Bone marrow (tissue), 2 donors: ENCODE results near the gene REXO5.
"Not testable (repeated sequence)": the region's sequence is repeated elsewhere in the genome, so short reads cannot be mapped to it uniquely, and the experiment has no call there.

Experiments
- DNase-seq, 2 donors: peaks; one replicate each; lab custom pipeline; 2025; lab: John Stamatoyannopoulos, UW

Gene REXO5

DNA sequence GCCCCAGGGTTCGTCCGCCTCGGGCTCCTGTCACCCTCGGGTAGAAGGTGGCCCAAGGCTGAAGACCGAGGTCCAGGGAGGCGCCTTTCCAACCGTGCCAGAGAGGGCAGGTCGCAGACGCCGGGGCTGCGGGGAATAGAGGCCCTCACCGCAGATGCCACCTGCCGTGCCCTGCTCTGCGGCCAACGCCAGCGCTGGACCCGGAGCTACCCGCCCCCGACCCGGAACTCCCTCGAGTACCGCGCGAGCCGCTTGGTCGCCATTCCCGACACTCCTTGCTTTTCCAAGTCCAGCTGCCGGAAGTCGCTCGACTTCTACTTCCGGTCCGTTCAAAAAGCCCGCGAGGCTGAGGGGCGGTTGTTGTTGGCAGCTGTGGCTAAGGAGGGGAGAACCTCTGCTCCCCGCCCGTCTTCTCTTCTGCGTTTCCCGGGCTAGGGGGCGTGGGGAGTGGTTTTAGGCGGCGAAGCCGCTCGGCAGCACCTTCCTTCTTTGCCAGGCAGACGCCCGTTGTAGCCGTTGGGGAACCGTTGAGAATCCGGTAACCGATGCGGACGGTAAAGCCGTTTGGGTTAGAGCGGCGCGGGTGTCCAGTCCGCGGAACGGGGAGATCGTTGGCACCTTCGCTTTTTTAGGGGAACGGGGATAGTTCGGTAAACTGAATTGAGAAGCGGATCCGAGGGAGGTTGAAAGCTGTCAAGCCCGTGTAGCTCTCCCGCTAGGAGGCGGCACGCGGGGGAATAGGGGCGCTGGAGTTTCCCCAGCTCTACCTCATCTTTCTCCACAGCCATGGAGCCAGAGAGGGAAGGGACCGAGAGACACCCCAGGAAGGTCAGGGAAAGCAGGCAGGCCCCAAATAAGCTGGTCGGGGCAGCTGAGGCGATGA, at the start of gene REXO5, which contains the start of gene ERI2:
REXO5 (plus strand) TSS at position 360 of the 883 bp plus-strand sequence; CDS start at position 787, 427 bp downstream.
ERI2 (minus strand) TSS at position 305 of the 883 bp plus-strand sequence; CDS start at position 263, 42 bp downstream.
- peak; percentile 71 to 78 for DNase-seq

DNA sequence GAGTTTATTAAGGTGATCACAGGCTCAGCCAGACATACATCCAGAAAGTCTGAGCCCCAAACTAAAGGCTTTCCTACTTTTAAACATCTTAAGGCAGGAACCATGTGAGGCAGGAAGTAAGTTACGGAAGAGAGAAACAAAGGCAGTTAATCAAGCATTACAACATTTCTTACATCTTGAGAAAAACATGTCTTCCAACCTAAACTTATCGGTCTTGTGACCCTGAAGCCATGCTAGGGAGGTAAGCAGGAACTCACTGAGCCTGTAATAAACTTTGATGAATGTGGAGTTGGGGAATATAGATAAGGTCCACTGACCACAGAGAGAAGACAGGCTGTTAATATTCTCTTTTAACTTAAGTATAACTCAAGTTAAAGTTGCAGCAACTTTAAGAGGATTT, 46.0 kb upstream of the REXO5 start:
- DNase-seq = no peak

- DNase-seq = no peak
These were observed 45.2 kb upstream of the REXO5 start for GRCh38 chr16:20761175-20761574.

DNA sequence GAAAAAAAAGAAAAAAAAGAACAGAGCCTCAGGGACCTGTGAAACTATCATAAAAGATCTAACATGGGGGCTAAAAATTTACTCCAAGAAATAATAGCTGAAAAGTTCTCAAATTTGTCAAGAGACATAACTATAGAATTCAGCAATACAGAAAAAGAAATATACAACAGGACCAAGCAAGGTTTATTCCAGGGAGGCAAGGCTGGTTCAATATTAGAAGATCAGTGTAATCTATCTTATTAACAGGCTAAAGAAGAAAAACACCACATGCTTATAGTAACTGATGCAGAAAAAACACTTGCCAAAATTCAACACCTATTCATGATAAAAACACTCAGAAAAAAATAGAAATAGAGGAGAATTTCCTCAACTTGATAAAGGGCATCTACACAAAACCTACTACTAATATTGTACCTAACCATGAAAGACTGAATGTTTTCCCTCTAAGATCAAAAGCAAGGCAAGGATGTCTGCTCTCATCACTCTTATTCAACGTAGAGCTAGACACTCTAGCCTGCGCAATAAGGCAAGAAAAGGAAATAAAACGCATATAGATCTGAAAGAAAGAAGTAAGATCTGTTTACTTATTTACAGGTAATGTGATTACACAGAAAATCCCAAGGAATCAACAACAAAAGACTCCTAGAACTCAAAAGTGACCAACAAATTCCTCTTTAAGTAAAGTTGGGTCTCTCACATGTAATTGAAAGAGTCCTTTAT, 43.8 kb upstream of the REXO5 start:
- no peak for DNase-seq

DNA sequence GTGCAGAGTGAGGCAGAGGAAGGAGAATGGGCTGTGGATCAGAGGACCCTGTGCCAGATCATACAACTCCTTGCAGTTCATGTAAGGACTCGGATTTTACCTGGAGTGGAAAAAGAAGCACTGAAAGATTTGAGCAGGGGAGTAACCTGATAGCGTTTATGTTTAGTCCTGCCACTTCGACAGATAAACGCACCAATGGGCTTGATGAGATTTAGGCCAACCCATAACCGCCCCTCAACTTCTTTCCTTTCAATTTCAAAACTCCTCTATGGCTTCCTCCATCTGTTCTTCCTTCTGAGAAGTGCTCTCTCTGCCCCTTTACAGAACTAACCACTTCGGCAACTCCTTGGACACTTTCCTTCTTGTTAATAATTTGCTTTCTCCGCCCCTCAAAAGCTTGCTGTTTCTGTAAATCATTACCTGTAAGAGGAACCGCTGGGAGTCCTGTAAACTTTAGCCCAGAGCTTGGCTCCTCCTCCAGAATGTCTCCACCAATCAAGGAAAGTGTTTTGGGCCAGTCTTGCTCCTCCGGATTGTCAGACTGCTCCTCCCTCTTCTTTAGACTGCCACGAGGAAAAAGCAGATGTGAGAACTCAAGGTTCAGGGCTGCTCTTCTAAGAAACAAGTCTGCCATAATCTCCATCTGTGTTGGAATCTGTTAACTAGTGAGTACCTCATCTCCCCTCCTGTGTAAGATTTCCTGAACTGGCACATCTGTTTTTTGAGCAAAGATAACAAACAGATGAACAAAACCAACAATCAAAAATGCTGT, 42.7 kb upstream of the REXO5 start, which contains the start of gene ACSM3:
ACSM3 (plus strand) TSS at position 554 of the 772 bp plus-strand sequence. CDS start 6,021 bp downstream, outside the sequence.
- DNase-seq = peak in 1 of 2 donors; percentile 85

GRCh38 chr16:20764448-20764847, 41.9 kb upstream of the REXO5 start:
- not testable (repeated sequence) for DNase-seq

GRCh38 chr16:20765732-20766131, 40.6 kb upstream of the REXO5 start:
- no peak for DNase-seq

- no peak for DNase-seq
These were observed 40.0 kb upstream of the REXO5 start for GRCh38 chr16:20766294-20766693.

DNA sequence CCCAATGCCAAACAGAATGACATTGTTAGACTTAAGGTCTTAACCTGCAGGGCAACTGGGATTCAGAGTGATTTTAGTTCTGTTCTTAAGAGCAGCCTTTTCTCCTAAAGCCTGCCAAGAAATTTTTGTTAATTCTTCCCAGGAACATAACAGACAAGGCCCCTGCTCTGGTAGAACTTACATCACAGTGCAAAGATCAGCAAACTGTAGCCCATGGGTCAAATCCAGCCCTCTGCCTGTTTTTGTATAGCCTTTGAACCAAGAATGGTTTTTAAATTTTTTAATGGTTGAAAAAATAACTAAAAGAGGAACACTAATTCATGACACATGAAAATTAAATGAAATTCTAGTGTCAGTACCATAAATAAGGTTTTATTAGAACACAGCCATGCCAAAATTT, 38.8 kb upstream of the REXO5 start:
- DNase-seq = no peak

DNA sequence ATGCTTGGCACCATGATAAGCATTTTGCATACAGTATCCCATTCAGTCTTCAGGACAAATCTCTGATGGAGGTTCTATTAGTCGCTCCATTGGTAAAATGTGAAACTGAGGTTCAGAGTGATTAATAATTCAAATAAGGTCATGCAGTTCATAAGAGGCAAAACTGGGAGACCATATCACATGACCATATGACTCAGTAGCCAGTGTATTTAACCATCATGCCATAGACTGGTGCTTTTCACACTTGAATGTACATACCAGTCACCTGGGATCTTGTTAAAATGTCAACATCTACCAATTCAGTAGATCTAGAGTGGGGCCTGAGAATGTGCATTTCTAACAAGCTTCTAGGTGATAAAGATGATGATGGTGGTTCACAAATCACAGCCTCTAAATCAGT, 38.2 kb upstream of the REXO5 start:
- no peak for DNase-seq

- DNase-seq = no peak
These were observed 37.5 kb upstream of the REXO5 start for GRCh38 chr16:20768818-20769217.

DNA sequence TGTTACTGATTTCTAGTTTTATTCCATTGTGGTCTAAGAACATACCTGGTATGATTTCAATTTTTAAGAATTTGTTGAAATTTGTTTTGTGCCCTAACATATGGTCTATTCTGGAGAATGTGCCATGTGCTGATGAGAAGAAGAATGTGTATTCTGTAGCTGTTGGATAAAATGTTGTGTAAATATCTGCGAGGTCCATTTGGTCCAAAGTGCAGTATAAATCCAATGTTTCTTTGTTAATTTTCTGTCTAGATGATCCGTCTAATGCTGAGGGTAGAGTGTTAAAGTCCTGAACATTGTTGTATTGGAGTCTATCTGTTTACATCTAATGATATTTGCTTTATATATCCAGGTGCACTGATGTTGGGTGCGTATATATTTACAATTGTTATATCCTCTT, 32.6 kb upstream of the REXO5 start:
- DNase-seq = no peak

- peak; percentile 9 to 55 for DNase-seq
These were observed 31.5 kb upstream of the REXO5 start for GRCh38 chr16:20774703-20775362.

DNA sequence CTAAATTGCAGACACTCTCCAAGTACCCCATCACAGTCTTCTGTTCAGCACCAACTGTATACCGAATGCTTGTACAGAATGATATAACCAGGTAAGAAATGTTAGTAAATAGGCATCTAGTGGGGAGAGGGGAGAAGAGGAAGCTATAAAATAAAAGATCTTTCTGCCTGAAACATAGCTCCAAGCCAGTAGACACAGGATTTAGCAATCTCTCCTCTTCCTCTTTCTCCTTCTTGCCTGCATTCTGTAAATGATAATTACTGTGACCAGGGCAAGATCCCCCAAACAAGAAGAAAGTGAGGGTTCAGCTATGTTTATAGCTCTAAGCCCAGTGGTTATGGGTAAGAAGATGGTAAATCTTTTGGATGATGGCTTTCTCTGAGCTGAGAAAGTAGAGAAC, 24.6 kb upstream of the REXO5 start:
- no peak for DNase-seq

GRCh38 chr16:20782470-20782869, 23.9 kb upstream of the REXO5 start:
- no peak for DNase-seq

DNA sequence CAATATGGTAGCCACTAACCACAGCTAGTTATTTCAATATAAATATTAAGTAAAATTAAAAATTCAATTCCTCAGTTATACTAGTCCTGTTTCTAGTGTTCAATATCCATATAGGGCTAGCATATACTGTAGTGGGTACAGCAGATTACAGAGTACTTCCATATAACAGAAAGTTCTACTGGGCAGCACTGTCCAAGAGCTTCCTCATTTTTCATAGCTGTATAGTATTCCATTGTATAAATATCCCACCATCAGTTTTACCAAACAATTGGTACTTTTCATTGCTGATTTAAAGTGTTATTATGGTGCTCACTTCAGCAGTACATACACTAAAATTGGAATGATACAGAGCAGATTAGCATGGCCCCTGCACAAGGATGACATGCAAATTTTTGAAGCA, 22.1 kb upstream of the REXO5 start:
- DNase-seq = no peak

GRCh38 chr16:20789130-20789529, 17.2 kb upstream of the REXO5 start:
- no peak for DNase-seq

GRCh38 chr16:20791923-20792612, 14.3 kb upstream of the REXO5 start:
- DNase-seq = no peak

- no peak for DNase-seq
These were observed 8.0 kb upstream of the REXO5 start for GRCh38 chr16:20798364-20798763.

DNA sequence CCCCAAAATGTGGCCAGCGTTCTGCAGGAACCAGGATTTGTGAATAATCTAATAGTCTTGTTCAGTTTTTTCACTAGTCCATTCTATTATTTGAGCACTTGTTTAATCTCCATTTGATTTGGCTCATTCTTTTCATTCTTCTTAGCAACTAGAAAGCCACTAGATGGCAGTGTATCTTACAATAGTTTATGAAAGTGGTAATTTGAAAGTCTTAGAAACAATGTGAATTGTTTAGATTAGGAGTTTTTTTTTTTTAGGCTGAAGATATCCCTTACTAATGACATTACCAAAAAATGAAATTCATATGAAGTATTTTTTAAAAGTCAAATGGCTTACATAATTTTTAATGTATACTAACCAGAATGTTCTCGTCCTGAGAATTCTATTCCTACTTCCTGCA, 6.7 kb upstream of the REXO5 start:
- peak in 1 of 2 donors; percentile 19 for DNase-seq

DNA sequence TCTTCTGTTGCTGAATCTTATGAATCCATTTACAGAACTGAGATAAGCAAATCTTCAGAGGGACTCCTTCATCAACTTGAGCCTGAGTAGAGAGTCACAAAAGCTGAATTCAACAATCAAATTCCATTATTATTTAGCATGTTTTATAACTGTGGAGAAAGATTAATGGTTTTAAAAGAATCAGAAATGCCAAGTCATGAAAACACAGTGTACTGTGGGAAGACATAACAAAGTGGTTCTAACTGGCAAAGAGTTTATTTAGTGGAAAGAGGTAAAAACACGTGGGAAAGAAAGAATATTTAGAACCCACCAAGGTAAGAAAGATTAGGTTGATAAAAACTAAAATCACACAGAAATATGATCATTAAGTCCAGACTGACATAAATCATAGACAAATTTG, 5.0 kb upstream of the REXO5 start:
- DNase-seq = no peak
